Measurements from ENCODE around the gene KCNMB2. TPM values are rescaled to one million over a fixed set of nuclear protein-coding genes. Genes with fewer than 3 reads are reported as not detected.

KCNMB2 gene
- total and polyA plus RNA-seq, 5 donors from 2014 or later: not detected

DNA sequence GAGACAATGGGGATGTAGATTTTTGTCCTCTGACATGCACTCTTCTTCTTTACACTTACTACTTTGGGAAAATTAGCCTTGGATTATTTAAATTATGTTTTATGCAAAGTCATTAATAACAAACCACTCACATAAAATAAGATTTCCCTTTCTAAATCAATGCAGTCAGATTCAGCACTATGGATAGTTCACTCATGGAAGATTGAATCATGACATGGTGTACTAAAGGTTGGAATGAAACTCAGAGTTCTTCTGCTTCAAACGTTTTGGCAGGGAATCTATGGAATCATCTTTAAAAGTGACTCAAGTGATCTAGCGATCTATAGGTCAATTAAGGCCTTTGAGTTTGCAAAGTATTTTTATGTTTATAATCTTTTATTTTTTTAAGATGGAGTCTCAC lies 154.3 kb downstream of the KCNMB2 start:
- peaks cover 0 to 3% of the 10 kb centered on the region in 2 experiments for H3K9me3 ChIP-seq (ENCODE audit: control insufficient read depth in 2 of 2, low read length in 2 of 2)
- H3K4me1 Mint-ChIP-seq: no peaks in the 10 kb centered on the region

GRCh38 chr3:178699364-178699763 lies 163.1 kb downstream of the KCNMB2 start:
- Mint-ChIP-seq H3K27me3 (no peaks in the 10 kb centered on the region), H3K4me3 (no peak overlapping the region), H3K4me1 (no peaks in the 10 kb centered on the region), H3K27ac (no peak overlapping the region), H3K9me3 (peaks cover 0 to 26% (median 7%) of the 10 kb centered on the region in 7 donors), H3K36me3 (no peaks in the 10 kb centered on the region)
- Histone ChIP-seq H3K27ac (ENCODE audit: insufficient read depth, low read length, poor library complexity, severe bottlenecking) (no peak overlapping the region), H3K4me3 (ENCODE audit: low read depth, low read length) (no peak overlapping the region), H3K9me3 (ENCODE audit: control insufficient read depth in 2 of 2, low read length in 2 of 2) (peaks cover 0 to 4% of the 10 kb centered on the region in 2 experiments), H3K27me3 (ENCODE audit: control insufficient read depth, insufficient read depth, low read length) (no peaks in the 10 kb centered on the region), H3K4me1 (ENCODE audit: control insufficient read depth, insufficient read depth, low read length, poor library complexity, severe bottlenecking) (no peaks in the 10 kb centered on the region), H3K36me3 (ENCODE audit: control insufficient read depth, insufficient read depth, low read length) (no peaks in the 10 kb centered on the region)
- ATAC-seq (ENCODE audit: low read depth in 2 of 2): no peak
- DNase-seq: no peak

More for the DNA sequence above, 154.3 kb downstream of the KCNMB2 start:
- H3K4me1 ChIP-seq (ENCODE audit: control insufficient read depth, insufficient read depth, low read length, poor library complexity, severe bottlenecking): no peaks in the 10 kb centered on the region
- H3K27me3 ChIP-seq (ENCODE audit: control insufficient read depth, insufficient read depth, low read length): no peaks in the 10 kb centered on the region
- no peak overlapping the region for H3K4me3 Mint-ChIP-seq
- peaks cover 0 to 6% (median 3%) of the 10 kb centered on the region in 7 donors for H3K9me3 Mint-ChIP-seq
- no peaks in the 10 kb centered on the region for H3K36me3 Mint-ChIP-seq
- no peak for DNase-seq
- H3K36me3 ChIP-seq (ENCODE audit: control insufficient read depth, insufficient read depth, low read length): no peaks in the 10 kb centered on the region
- H3K27me3 Mint-ChIP-seq: no peaks in the 10 kb centered on the region
- H3K27ac Mint-ChIP-seq: no peak overlapping the region
- H3K27ac ChIP-seq (ENCODE audit: insufficient read depth, low read length, poor library complexity, severe bottlenecking): no peak overlapping the region
- no peak for ATAC-seq (ENCODE audit: low read depth in 2 of 2)
- H3K4me3 ChIP-seq (ENCODE audit: low read depth, low read length): no peak overlapping the region

GRCh38 chr3:178699810-178700209 lies 163.6 kb downstream of the KCNMB2 start:
- ATAC-seq (ENCODE audit: low read depth in 2 of 2): no peak

GRCh38 chr3:178703268-178703975 lies 167.2 kb downstream of the KCNMB2 start:
- Mint-ChIP-seq H3K27ac (no peak overlapping the region), H3K36me3 (no peaks in the 10 kb centered on the region), H3K4me3 (no peak overlapping the region), H3K9me3 (peaks cover 0 to 6% (median under 1%) of the 10 kb centered on the region in 7 donors), H3K4me1 (no peaks in the 10 kb centered on the region), H3K27me3 (no peaks in the 10 kb centered on the region)
- ATAC-seq (ENCODE audit: low read depth in 2 of 2): no peak
- no peak for DNase-seq
- no peaks in the 10 kb centered on the region for H3K4me1 ChIP-seq (ENCODE audit: control insufficient read depth, insufficient read depth, low read length, poor library complexity, severe bottlenecking)
- no peaks in the 10 kb centered on the region for H3K27me3 ChIP-seq (ENCODE audit: control insufficient read depth, insufficient read depth, low read length)
- no peaks in the 10 kb centered on the region for H3K9me3 ChIP-seq (ENCODE audit: control insufficient read depth in 2 of 2, low read length in 2 of 2)
- no peaks in the 10 kb centered on the region for H3K36me3 ChIP-seq (ENCODE audit: control insufficient read depth, insufficient read depth, low read length)
- H3K4me3 ChIP-seq (ENCODE audit: low read depth, low read length): no peak overlapping the region
- H3K27ac ChIP-seq (ENCODE audit: insufficient read depth, low read length, poor library complexity, severe bottlenecking): no peak overlapping the region

More at GRCh38 chr3:178699810-178700209, 163.6 kb downstream of the KCNMB2 start:
- H3K27ac Mint-ChIP-seq: no peak overlapping the region
- H3K9me3 Mint-ChIP-seq: peaks cover 0 to 26% (median 7%) of the 10 kb centered on the region in 7 donors
- H3K4me3 ChIP-seq (ENCODE audit: low read depth, low read length): no peak overlapping the region
- H3K36me3 Mint-ChIP-seq: no peaks in the 10 kb centered on the region
- H3K4me3 Mint-ChIP-seq: no peak overlapping the region
- peaks cover 0 to 4% of the 10 kb centered on the region in 2 experiments for H3K9me3 ChIP-seq (ENCODE audit: control insufficient read depth in 2 of 2, low read length in 2 of 2)
- H3K27ac ChIP-seq (ENCODE audit: insufficient read depth, low read length, poor library complexity, severe bottlenecking): no peak overlapping the region
- H3K4me1 Mint-ChIP-seq: no peaks in the 10 kb centered on the region
- no peaks in the 10 kb centered on the region for H3K27me3 Mint-ChIP-seq
- no peak for DNase-seq
- H3K27me3 ChIP-seq (ENCODE audit: control insufficient read depth, insufficient read depth, low read length): no peaks in the 10 kb centered on the region
- no peaks in the 10 kb centered on the region for H3K36me3 ChIP-seq (ENCODE audit: control insufficient read depth, insufficient read depth, low read length)
- H3K4me1 ChIP-seq (ENCODE audit: control insufficient read depth, insufficient read depth, low read length, poor library complexity, severe bottlenecking): no peaks in the 10 kb centered on the region

DNA sequence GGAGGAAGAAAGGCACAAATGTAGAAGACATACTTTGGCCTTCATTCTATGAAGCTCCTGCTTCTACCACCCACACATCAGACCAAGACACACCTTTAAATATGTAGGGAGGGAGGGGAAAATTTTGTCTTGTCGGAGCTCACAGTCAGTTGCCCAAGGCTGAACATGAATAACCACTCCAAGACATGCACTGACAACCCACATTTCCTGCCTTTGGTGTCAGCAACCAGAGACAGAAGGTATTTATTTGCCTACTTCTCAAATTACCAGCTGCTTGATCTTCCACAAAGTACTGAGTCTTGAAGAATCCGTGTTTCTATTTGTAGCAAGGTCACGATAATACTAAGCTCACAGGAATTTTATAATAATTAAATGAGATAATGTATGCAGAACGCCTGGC lies 169.7 kb downstream of the KCNMB2 start:
- no peaks in the 10 kb centered on the region for H3K4me1 ChIP-seq (ENCODE audit: control insufficient read depth, insufficient read depth, low read length, poor library complexity, severe bottlenecking)
- Mint-ChIP-seq H3K27me3 (no peaks in the 10 kb centered on the region), H3K4me3 (no peak overlapping the region), H3K4me1 (no peaks in the 10 kb centered on the region), H3K36me3 (no peaks in the 10 kb centered on the region), H3K9me3 (peaks cover 0 to 3% (median 0%) of the 10 kb centered on the region in 7 donors), H3K27ac (no peak overlapping the region)
- ATAC-seq (ENCODE audit: low read depth in 2 of 2) (no peak), DNase-seq (no peak)
- H3K27ac ChIP-seq (ENCODE audit: insufficient read depth, low read length, poor library complexity, severe bottlenecking): no peak overlapping the region
- no peaks in the 10 kb centered on the region for H3K36me3 ChIP-seq (ENCODE audit: control insufficient read depth, insufficient read depth, low read length)
- no peaks in the 10 kb centered on the region for H3K9me3 ChIP-seq (ENCODE audit: control insufficient read depth in 2 of 2, low read length in 2 of 2)
- no peaks in the 10 kb centered on the region for H3K27me3 ChIP-seq (ENCODE audit: control insufficient read depth, insufficient read depth, low read length)
- no peak overlapping the region for H3K4me3 ChIP-seq (ENCODE audit: low read depth, low read length)

DNA sequence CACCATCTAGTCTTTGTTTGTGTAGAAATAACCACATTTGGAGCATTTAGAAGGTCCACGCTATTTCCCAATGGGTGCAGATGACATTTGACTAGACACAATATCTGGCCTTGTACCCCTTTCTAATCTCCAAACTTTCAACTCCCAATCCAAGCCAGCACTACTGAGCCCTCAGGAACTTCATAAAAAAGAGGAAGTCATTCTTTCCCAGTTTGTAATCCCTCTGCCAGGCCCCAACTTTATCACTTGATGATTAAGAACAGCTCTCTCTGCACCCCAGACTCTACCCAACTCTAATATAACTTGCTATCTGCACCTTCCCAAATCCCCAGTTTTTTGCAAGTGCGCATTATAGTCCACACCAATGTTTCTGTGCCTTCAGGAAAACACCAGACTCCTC lies 170.2 kb downstream of the KCNMB2 start:
- Mint-ChIP-seq H3K9me3 (peaks cover 0 to 3% (median 0%) of the 10 kb centered on the region in 7 donors), H3K4me1 (no peaks in the 10 kb centered on the region), H3K4me3 (no peak overlapping the region), H3K27ac (no peak overlapping the region), H3K27me3 (no peaks in the 10 kb centered on the region), H3K36me3 (no peaks in the 10 kb centered on the region)
- no peak for DNase-seq
- no peaks in the 10 kb centered on the region for H3K36me3 ChIP-seq (ENCODE audit: control insufficient read depth, insufficient read depth, low read length)
- no peak overlapping the region for H3K27ac ChIP-seq (ENCODE audit: insufficient read depth, low read length, poor library complexity, severe bottlenecking)
- H3K27me3 ChIP-seq (ENCODE audit: control insufficient read depth, insufficient read depth, low read length): no peaks in the 10 kb centered on the region
- no peak for ATAC-seq (ENCODE audit: low read depth in 2 of 2)
- no peak overlapping the region for H3K4me3 ChIP-seq (ENCODE audit: low read depth, low read length)
- H3K4me1 ChIP-seq (ENCODE audit: control insufficient read depth, insufficient read depth, low read length, poor library complexity, severe bottlenecking): no peaks in the 10 kb centered on the region
- no peaks in the 10 kb centered on the region for H3K9me3 ChIP-seq (ENCODE audit: control insufficient read depth in 2 of 2, low read length in 2 of 2)

DNA sequence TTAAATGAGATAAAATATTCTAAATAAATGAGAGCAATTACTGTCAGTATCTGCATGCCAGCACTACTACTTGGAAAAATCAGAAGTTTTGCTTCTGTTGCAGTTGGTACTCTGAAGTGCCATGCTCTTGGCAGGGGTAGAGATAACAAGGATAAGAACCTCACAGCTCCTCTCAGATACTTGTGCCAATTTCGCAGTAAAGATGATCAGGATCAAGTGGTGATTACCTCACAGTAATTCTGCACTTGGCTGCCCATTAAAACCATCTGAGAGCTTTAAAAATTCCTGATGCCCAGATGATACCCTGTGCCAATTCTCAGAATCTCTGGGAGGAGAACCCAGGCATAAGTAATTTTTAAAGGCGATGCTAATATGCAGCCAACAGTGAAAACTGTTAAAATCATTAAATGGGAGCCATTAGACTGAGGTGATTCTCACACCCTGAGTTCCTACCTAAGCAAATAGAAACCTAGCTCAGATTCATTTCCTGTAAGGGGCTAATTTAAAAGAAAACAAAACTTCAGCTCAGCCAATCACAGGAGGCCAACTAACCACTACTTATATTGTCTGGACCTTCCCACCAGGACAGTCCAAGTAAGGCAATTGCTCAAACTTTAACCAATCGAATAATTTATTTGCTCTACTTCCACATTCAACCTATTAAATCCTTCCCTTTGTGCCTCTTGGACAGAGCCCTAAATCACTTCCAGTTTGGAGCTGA lies 171.2 kb downstream of the KCNMB2 start:
- H3K4me3 Mint-ChIP-seq: no peak overlapping the region
- no peak overlapping the region for H3K4me3 ChIP-seq (ENCODE audit: low read depth, low read length)
- peaks cover 0 to 3% (median 0%) of the 10 kb centered on the region in 7 donors for H3K9me3 Mint-ChIP-seq
- no peaks in the 10 kb centered on the region for H3K9me3 ChIP-seq (ENCODE audit: control insufficient read depth in 2 of 2, low read length in 2 of 2)
- H3K27me3 Mint-ChIP-seq: no peaks in the 10 kb centered on the region
- H3K27ac ChIP-seq (ENCODE audit: insufficient read depth, low read length, poor library complexity, severe bottlenecking): no peak overlapping the region
- H3K36me3 ChIP-seq (ENCODE audit: control insufficient read depth, insufficient read depth, low read length): no peaks in the 10 kb centered on the region
- DNase-seq (peak in 1 of 3 donors; percentile 12), ATAC-seq (ENCODE audit: low read depth in 2 of 2) (no peak)
- no peaks in the 10 kb centered on the region for H3K4me1 Mint-ChIP-seq
- H3K27ac Mint-ChIP-seq: no peak overlapping the region
- no peaks in the 10 kb centered on the region for H3K4me1 ChIP-seq (ENCODE audit: control insufficient read depth, insufficient read depth, low read length, poor library complexity, severe bottlenecking)
- no peaks in the 10 kb centered on the region for H3K36me3 Mint-ChIP-seq
- H3K27me3 ChIP-seq (ENCODE audit: control insufficient read depth, insufficient read depth, low read length): no peaks in the 10 kb centered on the region

All from CD4-positive, CD25-positive, alpha-beta regulatory T cell (primary cell).